GM10266 (cell line): ENCODE measurements around the gene SLC2A4RG.

Experiments used
- DNase-seq: peaks from one replicate; pipeline ENCODE4 v3.0.0; 2012; ENCODE audit errors: extremely low spot score
- CTCF ChIP-seq: IDR thresholded peaks from 2 replicates; pipeline ENCODE4 v1.5.1; 2012; ENCODE audit warnings: mild to moderate bottlenecking, low read depth; ENCODE audit not compliant: control insufficient read depth, insufficient read depth; ENCODE audit errors: missing control alignments

The SLC2A4RG gene

GRCh38 chr20:63739130-63740069, at the start of gene SLC2A4RG:
TSS of gene SLC2A4RG (plus strand) at chr20:63739776. CDS start at chr20:63739913, 137 bp downstream.
- no peak for TF ChIP-seq CTCF
- peak; percentile 99 for DNase-seq

GRCh38 chr20:63690003-63690897, 49.3 kb upstream of the SLC2A4RG start:
- no peak for DNase-seq
- no peak for TF ChIP-seq CTCF

- peak; percentile 54 for DNase-seq
- TF ChIP-seq CTCF, result no peak
Observed at GRCh38 chr20:63690898-63691710, 48.5 kb upstream of the SLC2A4RG start.

- DNase-seq, result no peak
- TF ChIP-seq CTCF, result no peak
Observed at GRCh38 chr20:63691711-63692435, 47.7 kb upstream of the SLC2A4RG start.

GRCh38 chr20:63692436-63693082, 47.0 kb upstream of the SLC2A4RG start:
- DNase-seq, result no peak
- TF ChIP-seq CTCF, result no peak
